HG02943 (cell line): ENCODE measurements around the gene POLD3.

ENCODE experiments used
- ATAC-seq: cut with Tn5 transposase; IDR thresholded peaks from one replicate; pipeline ENCODE4 v1.9.1; 2021; ENCODE audit warnings: mild to moderate bottlenecking, low read depth, moderate library complexity; ENCODE audit not compliant: unreplicated experiment

Gene POLD3

GRCh38 chr11:74685338-74685737 lies 93.0 kb downstream of the POLD3 start:
- no peak for ATAC-seq

- no peak for ATAC-seq
These were observed 93.5 kb downstream of the POLD3 start for GRCh38 chr11:74685905-74686304.

DNA sequence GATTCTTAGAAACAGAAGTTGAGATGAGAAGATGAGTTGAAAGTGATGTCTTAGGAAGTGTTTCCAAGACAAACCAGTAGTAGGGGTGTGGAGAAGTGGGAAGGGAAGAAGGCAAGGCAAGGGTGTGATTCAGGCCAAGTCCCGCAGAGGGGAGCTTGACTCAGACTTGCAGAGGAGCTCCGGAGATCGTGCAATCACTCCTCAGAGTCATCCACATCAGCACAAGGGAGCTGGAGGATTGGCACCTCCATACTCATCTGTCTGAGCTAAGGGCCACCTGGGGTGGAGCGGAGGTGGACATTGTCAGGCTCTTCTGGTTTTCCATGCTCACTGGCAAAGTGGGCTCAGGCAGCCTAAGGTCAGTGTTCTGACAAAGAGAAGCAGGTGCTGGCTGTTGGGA lies 94.4 kb downstream of the POLD3 start:
- no peak for ATAC-seq

DNA sequence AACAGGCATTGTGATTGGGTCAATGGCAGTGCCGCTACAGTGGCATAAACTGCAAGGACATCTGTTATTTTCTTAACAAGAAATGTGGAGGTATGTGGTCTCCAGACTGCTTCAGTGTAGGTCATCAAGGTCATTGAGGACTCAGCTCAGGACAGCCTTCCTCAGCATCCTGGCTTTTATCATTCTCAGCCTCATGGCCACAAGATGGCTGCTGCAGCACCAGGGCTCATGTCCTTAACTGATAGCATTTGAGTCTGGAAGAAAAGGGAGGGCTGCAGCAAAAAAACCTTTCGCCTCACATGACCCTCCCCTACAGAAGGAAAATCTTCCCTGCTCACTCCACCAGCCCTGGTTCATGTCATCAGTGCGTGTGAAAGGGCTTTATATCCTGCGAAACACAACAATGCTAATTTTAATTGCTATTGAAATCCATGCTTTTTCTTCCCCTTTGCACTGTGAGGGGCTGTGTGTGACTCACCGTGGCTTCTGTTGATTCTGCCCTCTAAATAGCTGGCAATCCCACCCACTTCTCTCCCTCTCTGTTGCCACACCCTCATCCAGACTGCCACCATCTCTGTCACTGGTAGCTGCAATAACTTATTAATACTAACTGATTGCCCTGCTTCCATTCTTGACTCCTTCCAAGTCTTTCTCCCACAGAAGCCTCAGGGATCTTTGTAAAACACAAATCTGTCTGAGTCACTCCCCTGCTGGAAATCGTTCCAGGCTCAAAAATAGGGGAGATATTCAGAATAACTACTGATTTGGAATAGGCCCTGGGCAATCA lies 95.0 kb downstream of the POLD3 start:
- ATAC-seq, result no peak

DNA sequence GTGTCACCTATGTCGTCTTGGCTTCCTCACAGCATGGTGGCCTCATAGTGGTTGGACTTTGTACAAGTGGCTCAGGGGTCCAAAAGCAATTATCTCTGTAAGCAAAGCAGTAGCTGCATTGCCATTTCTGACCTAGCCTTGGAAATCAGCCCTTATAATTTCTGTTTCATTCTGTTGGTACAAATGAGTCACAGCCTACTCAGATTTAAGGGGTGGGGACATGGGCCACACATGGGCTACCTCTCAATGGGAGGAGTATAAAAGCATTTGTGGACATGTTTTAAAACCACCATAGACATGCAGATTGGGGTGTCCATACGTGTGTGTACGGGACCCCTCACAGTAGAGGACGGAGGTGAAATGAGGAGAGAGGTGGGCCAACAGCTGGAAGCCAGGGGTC lies 97.3 kb downstream of the POLD3 start:
- no peak for ATAC-seq

- no peak for ATAC-seq
These were observed 99.4 kb downstream of the POLD3 start for GRCh38 chr11:74691755-74692154.
